GM21390 (cell line): ENCODE measurements around the gene GNAO1.

ENCODE experiments used
- ATAC-seq: cut with Tn5 transposase; IDR thresholded peaks from one replicate; pipeline ENCODE4 v1.9.1; 2021; ENCODE audit not compliant: unreplicated experiment

The GNAO1 gene

DNA sequence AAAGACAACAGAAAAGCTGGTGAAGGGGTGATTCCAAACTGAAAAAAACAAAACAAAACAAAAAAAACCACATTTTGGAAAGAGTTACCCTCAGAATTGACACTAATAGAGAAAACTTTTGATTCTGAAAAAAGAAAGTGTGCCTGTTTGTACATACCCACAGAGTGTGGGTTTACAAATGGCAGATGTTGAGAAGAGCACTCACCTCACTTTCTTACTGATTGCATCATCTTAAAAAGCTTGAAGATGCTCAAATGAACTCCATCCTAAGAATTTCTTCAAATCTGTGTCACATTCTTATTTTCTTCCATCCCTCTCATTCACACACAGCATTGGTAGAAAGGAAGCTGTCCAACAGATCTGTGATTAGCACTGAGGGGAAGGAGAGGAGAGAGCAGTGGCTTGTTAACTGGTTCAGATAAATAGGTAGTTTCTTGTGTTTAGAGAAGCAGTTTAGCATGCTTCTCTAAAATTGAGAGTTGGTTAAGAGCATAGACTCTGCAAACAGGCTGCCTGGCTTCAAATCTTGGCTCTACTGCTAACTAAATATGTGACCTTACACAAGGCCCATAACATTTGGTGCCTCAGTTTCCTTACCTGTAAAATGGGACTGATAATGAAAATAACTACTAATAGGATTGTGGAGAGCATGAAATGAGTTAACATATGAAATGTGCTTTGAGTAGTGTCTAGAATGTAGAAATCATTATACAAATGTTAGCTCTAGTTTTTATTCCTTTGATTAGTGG is 6.9 kb downstream of the GNAO1 start:
- ATAC-seq: no peak

DNA sequence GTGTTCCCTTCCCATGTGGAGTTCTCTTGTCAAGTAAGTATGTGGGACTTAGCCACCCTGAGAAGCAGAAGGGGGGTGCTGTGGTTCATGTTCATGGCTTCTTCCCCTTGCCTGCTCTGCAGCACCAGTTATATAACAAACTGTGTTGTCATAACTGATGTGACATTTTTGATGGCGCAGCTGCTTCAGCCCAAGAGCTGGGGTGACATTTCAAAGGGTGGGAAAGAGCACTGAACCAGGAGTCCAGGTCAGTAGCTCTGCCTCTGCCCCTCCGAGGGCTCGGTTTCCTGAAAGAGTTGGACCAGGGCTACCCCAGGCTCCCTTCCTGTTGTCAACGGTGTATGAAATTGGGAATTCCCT is 7.4 kb downstream of the GNAO1 start:
- ATAC-seq: peak; percentile 1

- ATAC-seq: peak; percentile 70
Measured at GRCh38 chr16:56199164-56199563, 7.9 kb downstream of the GNAO1 start.

- no peak for ATAC-seq
Measured at GRCh38 chr16:56201030-56201429, 9.7 kb downstream of the GNAO1 start.

DNA sequence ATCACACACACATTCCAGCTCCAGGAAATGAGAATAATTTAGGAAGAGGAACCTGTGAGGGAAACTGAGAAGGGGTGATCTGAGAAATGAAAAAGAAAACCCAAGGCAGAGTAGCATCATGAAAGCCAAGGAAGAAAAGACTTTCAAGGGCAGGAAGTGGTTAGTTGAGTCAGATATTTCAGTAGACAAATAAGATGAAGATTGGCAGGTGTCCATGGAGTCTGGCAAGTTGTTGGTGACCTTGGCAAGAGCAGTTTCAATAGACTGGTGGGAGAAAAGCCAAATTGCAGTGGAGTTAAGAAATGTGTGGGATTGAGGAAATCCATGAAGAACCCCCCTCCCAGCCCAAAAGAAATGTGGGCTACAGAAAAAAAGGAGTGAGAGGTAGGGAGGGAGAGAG is 10.7 kb downstream of the GNAO1 start:
- ATAC-seq: no peak

- peak; percentile 53 for ATAC-seq
Measured at GRCh38 chr16:56203052-56203451, 11.8 kb downstream of the GNAO1 start.

DNA sequence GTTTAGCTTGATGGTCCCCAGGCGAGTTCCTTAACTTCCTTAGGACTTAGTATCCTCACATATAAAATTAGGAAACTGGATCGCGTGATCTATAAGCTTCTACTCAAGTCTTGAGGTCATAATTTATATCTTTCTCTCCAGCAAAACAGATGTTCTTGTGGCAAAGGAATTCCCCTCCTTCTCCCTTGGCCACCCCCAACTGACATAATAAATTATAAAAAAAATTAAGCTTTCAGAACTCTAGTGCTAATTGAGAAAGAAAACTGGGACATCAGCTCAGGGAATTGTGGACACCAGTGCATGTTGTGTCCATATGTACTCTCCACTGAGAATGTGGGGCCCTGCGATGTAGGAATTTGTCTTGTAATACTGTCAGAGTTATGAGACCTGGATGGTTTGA is 13.5 kb downstream of the GNAO1 start:
- no peak for ATAC-seq

- ATAC-seq: no peak
Measured at GRCh38 chr16:56206951-56207350, 15.7 kb downstream of the GNAO1 start.

- ATAC-seq: no peak
Measured at GRCh38 chr16:56207421-56207820, 16.1 kb downstream of the GNAO1 start.

GRCh38 chr16:56211435-56211981 is 20.2 kb downstream of the GNAO1 start:
- ATAC-seq: no peak

GRCh38 chr16:56212144-56212543 is 20.9 kb downstream of the GNAO1 start:
- ATAC-seq: no peak

GRCh38 chr16:56221995-56222394 is 30.7 kb downstream of the GNAO1 start:
- ATAC-seq: no peak

DNA sequence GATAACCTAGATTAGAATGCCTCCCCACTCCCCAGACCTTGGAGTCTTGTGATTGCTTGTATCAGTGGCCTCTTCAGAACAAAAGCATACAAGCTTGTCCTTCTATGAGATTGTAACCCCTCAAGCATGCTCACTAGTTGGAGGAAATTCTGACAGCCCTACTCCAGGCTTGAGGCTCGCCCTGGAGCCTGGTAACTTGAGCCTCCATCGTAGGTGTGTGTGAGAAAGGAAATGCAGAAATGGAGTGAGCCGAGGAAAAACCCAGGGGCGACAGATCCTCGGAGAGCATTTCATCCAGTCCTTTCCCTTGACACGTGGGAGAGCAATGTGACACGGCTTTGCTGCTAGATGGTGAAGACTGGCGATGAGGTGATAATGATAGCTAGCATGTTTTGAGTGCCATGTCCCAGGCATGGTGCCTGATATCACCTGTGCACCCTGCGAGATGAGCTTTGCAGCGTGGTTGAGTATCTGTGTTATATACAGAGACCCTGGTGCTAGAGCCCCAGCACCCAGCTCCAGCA is 31.2 kb downstream of the GNAO1 start:
- ATAC-seq: no peak

- no peak for ATAC-seq
Measured at GRCh38 chr16:56225017-56225742, 33.9 kb downstream of the GNAO1 start.

- ATAC-seq: no peak
Measured at GRCh38 chr16:56226187-56226586, 34.9 kb downstream of the GNAO1 start.

GRCh38 chr16:56226845-56227525 is 35.7 kb downstream of the GNAO1 start:
- no peak for ATAC-seq

- no peak for ATAC-seq
Measured at GRCh38 chr16:56227936-56228335, 36.6 kb downstream of the GNAO1 start.

DNA sequence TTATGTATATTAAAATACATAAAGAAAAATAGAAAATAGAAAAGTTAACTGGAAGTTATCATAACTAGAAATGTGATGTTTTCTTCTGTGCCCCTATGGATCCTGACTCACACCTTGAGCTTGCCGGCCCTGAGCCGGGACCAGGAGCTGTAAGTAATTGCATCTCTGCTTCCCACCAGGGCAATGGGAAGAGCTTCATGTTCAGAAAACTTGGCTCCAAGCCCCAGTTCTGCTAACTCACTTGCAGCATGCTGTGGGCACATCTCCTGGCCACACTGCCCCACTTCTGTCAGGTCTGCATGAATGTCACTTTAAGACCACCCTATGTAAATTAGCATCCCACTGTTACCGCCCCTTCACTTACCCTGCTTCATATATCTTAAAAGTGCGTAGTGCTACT is 37.2 kb downstream of the GNAO1 start:
- ATAC-seq: no peak

DNA sequence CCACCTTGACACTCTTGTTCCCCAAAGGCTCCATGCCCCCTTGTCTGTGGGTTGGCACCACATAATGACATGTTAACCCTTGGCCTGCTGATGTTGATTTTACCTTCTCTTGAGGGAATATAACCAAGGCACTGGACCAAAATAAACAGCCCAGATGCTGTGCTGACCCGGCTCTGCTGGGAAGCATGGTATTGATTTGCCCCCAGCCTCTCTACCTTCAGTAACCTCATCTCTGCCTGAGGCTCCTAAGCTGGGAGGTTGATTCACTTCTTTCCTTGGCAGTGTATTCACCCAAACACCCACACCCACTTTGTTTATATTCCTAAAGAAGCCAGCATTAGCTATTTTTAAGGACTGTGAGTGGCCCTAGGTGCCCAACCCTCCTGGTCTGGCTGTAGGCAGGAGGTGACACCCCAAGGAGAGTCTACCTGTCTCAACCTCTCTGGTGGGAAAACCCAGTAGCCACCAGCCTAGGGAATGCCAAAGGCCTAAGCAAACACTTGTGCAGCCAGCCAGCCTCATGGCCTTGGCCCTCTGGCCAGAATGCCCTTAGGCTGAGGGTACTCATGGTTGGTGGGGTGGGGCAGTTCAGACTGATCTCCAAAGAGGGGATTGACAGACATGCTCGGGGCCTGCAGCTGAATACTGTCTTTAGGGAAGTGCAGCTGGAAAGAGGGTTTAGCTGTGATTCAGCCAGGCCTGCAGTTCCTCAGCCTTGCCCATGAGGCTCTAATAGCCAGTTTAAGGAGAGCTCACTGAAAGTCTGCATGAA is 42.7 kb downstream of the GNAO1 start:
- ATAC-seq: no peak

DNA sequence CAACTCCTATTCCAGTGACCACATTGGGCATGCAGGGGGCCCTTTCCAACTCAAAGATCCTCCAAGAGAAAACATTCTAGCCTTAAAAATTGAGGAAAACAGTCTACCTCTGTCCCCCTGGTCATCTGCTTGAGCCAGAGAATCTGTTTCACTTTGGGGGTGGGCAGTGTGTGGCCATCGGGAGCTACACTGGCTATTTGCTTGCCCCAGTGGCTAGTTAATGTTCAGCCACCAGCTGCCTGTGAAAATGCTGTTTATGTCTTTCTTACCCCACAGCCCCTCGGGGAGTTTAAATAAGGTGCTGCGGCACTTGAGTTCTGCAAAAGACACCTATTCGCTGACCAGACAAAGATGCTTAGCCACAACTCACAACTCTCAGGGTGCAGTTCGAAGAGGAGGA is 43.4 kb downstream of the GNAO1 start:
- ATAC-seq: no peak

DNA sequence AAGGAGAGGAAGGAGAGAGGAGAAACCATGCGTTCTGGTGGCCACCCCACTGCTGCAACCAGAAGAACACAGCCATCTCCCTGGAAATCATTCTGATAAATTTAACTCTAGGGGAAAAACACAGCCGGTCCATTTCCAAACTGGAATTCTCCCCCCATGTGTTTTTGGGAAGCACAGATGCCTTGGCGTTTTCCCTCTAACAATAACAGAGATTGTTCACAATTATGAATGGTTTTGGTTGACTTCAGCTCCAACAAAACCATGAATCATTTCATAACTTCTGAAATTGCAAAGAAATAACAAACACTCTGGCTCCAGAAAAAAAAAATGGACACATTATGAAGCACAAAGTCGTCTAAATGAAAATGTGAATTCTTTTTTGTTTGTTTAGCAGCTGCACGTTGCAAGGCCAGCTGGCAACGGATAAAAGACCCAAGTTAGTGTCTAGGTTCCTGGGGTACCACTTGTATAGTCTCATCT is 46.2 kb downstream of the GNAO1 start:
- no peak for ATAC-seq
